IPS-18c (cell line): ENCODE results near the gene LDB2.
"Not testable (repeated sequence)": the region's sequence is repeated elsewhere in the genome, so short reads cannot be mapped to it uniquely, and the experiment has no call there.

Experiments
- H3K4me3 ChIP-seq: 2 replicates; pipeline ENCODE4 v1.7.0; 2013; ENCODE audit warnings: low read depth, mild to moderate bottlenecking, low read length, moderate library complexity; ENCODE audit not compliant: insufficient read depth
- H3K9me3 ChIP-seq: one replicate; pipeline ENCODE4 v1.6.1; 2013; ENCODE audit warnings: mild to moderate bottlenecking, low read length, moderate library complexity; ENCODE audit not compliant: control insufficient read depth, insufficient read depth

LDB2 gene

DNA sequence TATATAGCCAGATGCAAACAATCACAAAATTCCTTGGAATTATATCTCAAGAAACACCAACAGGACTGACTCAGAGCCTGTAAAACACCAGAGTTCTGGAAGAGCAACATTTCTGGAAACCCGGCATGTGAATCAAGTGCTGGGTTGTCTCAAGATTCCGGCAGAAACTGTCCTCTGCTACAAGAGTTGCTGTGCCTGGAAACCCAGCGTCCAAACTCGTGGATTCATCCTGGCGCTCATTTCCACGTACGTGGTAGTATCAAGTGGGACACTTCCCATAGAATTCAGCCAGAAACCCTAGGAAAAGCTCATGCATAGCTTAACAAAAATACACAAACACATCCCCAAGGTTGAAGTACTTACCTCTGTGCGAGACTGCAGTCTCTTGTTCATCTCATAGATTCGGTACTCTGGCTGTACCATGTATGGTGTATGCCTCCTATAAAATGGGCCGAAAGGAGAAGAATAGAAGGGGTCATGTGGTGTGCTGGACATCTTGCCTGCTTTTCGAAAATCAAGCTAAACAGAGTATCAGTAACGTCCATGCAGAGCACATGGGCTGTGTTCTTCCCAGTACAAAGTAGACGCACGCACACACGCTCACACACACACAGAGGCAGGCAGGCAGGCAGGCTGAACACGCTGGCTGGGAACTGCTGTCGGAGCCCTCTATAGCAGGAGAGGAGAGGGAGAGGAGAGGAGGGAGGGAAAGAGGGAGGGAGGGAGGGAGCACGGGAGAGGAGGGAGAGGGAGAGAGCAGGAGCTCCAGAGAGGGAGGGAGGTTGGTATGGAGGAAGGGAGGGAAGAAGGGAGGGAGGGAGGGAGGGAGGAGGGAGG lies at the start of gene LDB2:
Gene LDB2 (minus strand): TSS at position 655 of the 837 bp plus-strand sequence.
- H3K4me3 ChIP-seq = peak within 1 kb of the TSS; percentile 78
- no peaks in the 10 kb centered on the region for H3K9me3 ChIP-seq

DNA sequence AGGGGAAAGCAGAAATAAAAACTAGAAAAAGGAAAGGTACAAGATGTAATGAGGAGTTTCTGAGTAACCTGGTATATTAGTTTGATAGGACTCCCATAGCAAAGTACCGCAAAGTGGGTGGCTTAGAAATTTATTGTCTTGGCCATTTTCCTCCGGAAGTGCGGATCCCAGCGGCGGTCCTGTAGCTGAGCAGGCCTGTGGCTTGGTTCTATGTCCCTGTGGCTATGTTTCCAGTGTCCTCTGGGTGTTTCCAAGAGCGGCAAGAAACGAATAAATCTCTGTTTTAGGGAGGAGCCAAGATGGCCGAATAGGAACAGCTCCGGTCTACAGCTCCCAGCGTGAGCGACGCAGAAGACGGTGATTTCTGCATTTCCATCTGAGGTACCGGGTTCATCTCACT lies 44.0 kb upstream of the LDB2 start:
- Histone ChIP-seq H3K9me3 (no peaks in the 10 kb centered on the region), H3K4me3 (no peak overlapping the region)

DNA sequence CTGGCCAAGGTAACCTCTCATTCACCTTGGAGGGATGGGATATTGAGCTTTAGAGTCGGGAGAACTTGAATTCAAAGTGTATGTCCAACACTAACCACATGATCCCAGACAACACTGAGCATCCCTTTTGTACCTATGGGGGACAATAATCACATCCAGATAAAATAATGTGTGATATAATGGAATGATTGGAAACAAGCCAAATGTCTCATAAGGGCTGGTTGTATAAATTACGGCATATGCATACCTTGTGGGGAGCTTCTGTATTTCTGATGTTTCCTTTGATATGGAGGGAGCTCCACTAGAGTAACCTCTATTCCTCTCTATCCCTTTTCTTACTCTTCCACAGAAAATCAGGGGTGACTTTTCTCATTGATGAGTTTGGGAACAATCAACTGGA lies 40.7 kb upstream of the LDB2 start:
- H3K4me3 ChIP-seq = no peak overlapping the region
- no peaks in the 10 kb centered on the region for H3K9me3 ChIP-seq

DNA sequence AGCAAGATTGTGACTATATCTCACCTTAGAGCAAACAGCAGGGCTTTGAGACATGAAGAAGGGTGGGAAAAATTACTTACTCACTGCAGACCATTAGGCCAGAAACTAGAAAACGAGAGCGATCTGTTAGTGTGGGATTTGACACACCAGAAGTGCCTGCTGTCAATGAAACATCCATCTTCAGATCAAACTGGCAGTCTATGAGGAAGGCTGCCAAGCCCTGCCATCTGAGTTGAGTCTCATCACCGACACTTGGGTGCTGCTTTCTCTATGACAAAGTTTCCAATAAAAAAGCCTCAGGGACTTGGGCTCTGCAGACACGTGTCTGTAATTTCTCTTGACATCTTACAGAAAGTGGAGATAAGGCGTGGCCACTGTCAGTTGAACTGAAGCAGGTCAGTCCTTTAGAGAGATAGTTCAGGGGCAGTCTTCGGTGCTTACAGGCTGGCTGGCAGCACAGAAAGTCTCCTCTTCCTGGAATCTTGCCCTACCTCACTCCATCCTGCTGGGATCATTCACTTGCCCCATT lies 40.1 kb upstream of the LDB2 start:
- Histone ChIP-seq H3K4me3 (no peak overlapping the region), H3K9me3 (no peaks in the 10 kb centered on the region)

DNA sequence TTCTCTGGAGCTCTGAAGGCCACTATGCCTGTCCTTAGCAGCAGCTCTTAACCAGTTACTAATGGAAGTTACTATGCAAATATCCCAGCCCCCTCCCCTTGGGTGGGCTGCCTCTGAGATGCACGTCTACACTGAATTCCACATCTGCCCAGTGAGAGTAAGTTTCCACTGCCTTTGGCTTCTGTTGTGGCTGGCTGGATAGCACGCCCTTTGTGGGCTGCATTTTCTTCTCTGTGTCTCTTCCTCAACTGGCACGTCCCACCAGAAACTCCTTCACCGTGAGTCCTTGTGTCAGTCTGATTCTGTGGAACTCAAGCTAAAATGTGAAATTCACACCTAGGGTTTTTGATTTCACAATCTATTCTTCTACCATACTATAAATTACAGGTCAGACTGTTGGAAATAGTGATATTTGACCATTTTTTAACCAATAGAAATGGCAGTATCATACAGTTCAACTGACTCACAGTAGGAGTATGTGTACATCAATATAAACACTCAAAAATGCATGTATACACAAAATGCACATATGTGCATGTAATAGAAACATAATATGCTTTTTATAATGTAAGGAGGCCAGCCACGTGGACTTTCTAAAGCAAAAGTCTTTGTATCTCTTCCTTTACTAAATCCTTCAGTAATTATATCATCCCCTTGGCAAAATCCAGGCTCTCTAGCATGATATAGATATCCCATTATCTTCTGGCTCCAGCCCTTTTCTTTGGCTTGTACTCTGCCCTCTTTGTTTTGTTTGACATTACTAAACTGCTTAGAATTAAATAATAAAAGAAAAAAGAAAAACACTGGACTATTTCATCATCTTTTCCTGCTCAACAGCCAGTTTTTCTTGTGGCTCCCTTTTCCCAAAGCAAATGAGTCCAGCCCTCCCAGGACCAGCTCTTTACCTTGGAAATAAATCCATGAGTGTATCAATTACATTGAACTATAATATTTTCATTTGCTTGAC lies 33.2 kb upstream of the LDB2 start:
- no peaks in the 10 kb centered on the region for H3K9me3 ChIP-seq

DNA sequence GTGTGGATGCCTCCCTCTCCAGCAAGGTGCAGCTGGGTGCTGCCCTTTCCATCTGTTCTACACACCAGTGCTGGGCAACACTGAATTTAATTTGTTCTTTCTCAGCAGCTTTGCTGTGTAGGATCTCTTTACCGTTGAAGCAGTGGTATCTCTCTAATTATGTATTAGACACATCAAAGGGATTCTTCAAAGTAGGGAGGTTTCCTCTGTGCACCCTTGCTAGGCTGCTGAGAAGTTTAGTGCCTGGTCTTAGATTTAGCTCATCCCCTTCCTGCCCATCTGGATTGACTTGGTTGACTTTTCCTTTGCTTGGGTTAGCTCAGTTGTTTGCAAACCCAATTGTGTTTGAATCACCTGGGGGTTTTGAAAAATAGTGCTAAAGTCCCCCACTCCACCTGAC lies 27.8 kb upstream of the LDB2 start:
- no peak overlapping the region for H3K4me3 ChIP-seq
- no peaks in the 10 kb centered on the region for H3K9me3 ChIP-seq

More for the DNA sequence above, 33.2 kb upstream of the LDB2 start:
- H3K4me3 ChIP-seq = no peak overlapping the region

DNA sequence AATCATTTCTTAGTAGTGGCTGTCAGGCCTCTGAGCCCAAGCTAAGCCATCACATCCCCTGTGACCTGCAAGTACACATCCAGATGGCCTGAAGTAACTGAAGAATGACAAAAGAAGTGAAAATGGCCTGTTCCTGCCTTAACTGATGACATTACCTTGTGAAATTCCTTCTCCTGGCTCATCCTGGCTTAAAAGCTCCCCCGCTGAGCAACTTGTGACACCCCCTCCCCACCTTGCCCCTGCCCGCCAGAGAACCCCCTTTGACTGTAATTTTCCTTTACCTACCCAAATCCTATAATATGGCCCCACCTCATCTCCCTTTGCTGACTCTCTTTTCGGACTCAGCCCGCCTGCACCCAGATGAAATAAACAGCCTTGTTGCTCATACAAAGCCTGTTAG lies 20.3 kb upstream of the LDB2 start:
- H3K4me3 ChIP-seq, H3K9me3 ChIP-seq: not testable (repeated sequence)

DNA sequence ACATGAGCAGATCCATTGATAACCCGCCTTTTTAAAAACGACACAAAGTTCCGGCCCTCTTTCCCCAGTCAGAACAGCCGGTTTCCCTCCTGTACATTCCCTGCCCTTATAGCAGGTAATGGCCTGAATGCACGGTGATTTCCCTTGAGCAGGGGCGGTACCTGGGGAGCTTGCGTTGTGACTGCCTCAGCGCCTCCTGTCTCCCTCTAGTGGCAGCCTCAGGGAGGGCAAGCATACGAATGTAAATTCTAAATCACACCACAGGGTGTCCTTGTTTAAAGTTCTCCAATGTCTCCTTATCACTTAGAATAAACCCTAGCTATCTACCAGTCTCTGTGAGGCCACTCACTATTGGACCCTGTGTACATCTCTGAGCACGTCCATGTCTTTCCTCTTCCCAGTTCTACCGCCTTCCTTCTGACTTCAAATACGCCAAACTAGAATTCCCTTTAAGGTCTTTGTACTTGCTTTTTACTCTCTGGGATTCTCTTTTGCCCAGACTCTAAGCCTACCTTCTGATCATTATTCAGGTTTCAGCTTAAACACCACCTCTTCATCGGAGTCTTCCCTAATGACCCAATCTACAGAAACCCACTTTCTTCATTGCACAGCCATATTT lies 18.4 kb upstream of the LDB2 start:
- no peaks in the 10 kb centered on the region for H3K9me3 ChIP-seq
- H3K4me3 ChIP-seq = no peak overlapping the region

DNA sequence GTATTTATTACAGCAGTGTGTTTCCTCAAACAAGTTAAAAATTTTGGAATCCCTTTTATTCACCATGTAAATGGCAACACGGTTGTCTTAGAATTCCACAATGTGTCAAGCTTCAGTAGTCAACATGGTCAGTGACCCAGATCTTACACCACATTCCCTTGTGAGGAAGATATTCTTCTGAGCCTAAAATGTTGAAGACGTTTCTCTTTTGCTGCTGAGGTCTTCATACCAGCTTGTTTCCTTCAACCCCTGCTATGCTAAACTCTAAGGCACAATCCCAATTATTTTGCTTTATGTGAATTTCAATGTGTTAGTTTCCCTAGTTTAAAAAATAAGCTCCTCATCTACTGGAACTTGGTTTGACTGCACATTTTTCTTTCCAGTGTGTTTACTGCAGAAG lies 17.6 kb upstream of the LDB2 start:
- H3K4me3 ChIP-seq = no peak overlapping the region
- no peaks in the 10 kb centered on the region for H3K9me3 ChIP-seq

DNA sequence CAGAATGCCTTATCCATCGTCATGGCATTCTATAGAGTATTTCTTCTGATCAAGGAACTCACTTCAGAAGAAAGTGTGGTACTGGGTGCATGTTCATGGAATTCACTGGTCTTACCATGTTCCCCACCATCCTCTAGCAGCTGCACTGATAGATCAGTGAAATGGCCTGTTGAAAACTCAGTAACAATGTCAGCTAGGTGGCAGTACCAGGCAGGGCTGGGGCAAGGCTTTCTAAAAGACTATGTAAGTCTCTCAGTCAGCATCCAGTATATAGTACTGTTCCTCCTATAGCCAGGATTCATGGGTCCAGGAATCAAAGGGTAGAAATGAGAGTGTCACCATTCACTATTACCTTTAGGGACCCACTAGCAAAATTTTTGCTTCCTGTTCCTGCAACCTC lies 15.8 kb upstream of the LDB2 start:
- Histone ChIP-seq H3K4me3 (no peak overlapping the region), H3K9me3 (no peaks in the 10 kb centered on the region)

DNA sequence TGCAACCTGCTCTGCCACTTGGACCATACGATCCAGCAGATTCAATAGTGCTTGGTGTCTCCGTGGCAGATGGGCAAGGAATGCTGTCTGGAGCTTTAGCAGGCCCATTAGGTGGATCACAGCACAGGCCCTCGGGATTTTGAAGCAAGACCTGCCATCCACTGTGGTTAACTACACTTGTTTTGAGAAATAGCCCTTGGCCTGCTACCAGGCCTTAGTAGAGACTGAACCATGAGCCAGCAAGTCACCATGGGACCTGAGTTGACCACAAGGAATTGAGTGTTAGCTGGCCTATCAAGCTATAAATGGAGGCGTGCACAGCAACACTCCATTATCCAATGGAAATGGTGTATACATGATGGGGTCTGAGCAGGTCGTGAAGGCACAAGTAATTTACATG lies 14.5 kb upstream of the LDB2 start:
- no peak overlapping the region for H3K4me3 ChIP-seq
- H3K9me3 ChIP-seq = no peaks in the 10 kb centered on the region

DNA sequence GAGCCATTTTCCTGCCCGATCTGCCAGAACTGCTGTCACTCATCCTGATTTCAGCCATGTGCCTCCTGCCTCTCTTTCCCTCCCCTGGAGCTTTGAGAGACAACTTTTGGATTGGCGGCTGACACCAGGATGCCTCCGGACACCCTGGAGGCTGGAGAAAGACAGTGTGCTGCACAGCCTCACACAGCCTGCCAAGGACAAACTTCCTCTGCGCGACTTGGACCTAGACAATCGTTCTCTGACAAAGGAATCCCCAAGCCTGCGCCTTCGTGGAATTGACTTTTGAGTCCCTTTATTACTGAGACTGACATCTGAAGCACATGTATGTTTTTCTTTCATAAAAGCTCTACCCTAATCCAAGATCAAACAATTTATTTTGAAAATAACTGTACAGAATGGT lies 10.8 kb upstream of the LDB2 start:
- Histone ChIP-seq H3K4me3 (no peak overlapping the region), H3K9me3 (no peaks in the 10 kb centered on the region)

DNA sequence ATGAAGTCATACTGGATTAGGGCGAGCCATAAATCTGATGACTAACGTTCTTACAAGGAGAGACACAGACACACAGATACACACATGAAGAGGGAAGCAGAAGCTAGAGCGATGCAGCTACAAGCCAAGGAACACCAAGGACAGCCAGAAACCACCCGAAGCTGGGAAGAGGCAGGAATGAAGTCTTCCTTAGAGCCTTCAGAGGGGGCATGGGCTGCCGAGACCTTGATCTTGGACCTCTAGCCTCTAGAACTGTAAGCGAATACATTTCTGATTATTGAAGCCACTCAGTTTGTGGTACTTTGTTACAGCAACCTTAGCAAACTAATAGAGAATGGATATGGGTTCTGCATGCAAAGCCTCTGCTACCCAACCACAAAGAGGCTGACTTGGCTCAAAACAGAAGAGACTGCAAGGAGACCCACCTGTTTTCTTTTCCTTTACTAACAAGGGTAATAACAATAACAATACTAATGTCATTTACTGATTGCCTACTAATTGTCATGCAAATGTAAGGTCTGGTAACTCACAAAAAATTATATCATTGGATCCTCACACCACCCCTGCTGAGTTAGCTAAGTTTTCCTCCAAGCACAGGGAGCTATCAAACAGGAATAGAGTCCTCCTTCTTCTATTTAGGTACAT lies 10.1 kb upstream of the LDB2 start:
- H3K9me3 ChIP-seq = no peaks in the 10 kb centered on the region
- H3K4me3 ChIP-seq = no peak overlapping the region

DNA sequence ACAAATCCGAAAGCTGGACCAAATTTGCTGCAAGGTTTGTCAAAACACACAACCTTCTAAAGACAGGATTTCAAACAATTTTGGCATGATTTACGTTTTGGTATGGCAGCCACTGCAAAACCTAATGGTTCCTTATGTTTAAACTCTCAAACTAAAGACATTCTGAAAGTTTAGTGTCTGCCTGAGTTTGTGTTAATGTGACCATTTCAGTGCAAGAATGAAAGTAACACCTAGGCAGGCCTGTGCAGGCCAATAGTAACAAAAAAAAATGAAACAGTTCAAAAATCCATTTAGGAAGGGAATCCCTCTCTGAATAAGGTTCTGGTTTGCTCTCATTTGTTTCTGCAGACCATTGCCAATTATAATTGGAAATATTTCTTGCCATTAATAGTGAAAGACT lies 1.9 kb upstream of the LDB2 start:
- Histone ChIP-seq H3K9me3 (no peaks in the 10 kb centered on the region), H3K4me3 (no peak overlapping the region)

DNA sequence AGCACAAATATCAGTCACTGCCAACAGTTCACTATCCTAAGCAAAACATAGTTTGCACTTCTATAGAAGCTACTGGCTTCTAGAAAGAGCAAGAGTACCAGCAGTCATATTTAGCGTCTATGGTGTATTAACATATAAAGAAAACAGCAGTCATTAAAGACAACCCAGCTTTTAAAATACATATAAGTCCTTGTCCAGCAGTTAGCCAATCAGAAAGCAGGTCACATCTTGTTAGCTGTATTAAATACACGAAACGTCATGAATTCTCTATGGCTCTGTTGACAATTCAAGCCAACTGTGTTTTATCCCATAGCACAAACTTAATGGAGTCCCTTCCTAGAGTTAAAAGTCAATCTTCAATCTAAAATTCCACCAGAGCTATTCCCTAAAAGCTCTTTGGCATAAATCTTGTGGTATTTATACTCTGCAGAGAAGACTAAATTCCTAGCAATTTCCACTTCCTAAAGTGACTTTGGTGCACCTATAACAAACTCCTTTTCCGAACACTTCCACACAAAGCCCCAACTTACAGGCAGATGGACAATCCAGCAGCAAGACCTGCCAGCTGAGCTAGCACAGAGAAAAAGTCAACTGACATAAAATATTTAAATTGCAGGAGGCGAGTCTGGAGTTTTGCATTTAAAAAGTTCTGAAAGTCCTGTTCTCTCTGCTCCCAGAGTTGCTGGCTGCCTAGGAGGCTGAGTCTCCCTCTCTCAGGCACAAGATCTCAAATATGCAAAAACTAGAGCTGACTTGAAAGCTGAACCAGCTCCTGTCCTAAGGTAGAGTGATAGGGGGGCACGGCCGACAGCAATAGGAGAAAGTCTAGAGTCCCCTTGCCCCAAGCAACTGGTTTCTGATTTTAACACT lies 1.3 kb downstream of the LDB2 start:
- H3K4me3 ChIP-seq = peak overlapping the region; percentile 42
- no peaks in the 10 kb centered on the region for H3K9me3 ChIP-seq

DNA sequence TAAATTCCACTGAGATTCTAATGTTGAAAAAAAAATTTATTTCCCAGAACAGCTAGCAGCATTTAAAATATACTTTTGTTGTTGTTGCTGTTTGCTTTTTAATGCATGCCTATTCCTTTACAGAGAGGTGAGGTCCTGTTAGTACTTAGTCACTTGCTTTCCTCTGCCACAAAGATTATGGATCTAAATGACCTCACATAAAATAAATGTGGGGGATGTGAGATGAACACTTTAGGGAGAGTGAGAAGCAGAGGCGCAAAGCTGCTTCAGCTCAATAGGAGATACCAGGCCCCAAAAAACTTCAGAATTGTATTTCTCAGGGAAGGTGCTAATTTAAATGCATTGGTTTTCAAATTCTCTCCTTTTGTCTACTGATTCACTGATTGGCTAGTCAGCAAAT lies 4.0 kb downstream of the LDB2 start:
- H3K9me3 ChIP-seq = no peaks in the 10 kb centered on the region
- no peak overlapping the region for H3K4me3 ChIP-seq
